IPS DF 4.7 (cell line): ENCODE measurements around the gene IMMP2L.

Source experiments
- DNase-seq: peaks from one replicate; pipeline ENCODE4 v3.0.0-alpha.2; 2013; ENCODE audit warnings: low spot score; ENCODE audit errors: extremely low read depth

The IMMP2L gene

DNA sequence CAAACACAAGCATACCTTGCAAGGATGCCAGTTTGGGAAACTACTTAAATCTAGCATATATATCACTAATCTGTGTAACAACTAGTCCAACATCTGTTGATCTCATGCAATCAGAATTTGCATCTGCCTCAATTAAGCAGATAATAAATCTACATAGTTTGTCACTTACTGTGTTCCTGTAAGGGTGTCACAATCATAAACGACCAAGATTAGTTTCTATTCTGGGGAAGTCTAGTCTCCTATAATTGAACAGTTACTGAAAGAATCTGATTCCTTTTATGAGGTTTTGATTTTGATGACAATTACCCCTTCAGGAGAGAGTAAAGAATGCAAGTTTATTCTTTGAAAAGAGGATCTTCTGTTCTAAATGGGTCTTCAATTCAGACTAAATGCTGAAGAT is 556.8 kb downstream of the IMMP2L start:
- DNase-seq: no peak

DNA sequence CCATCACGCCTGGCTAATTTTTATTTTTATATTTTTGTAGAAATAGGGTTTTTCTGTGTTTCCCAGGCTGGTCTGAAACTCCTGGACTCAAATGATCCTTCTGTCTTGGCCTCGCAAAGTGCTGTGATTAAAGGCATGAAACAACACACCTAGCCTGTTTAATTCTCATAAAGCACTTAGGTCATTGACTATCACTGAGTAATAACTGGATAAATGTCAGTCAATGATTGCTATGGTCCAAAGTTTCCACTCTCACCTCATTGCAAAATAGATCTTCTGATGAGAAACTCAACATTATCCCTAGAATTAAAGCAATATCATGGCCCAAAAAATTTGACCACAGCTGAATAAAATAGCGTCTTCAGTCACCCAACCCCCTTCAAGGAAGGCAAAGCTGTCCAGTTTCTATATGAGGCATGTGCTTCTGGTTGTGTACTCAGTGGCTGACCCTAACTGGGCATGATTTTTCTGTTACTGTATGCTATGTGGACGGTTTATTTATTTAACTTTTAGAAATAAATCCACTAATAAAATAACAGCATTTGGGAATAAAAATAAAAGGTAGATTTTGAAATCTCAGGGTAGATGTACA is 557.9 kb downstream of the IMMP2L start:
- DNase-seq: no peak

DNA sequence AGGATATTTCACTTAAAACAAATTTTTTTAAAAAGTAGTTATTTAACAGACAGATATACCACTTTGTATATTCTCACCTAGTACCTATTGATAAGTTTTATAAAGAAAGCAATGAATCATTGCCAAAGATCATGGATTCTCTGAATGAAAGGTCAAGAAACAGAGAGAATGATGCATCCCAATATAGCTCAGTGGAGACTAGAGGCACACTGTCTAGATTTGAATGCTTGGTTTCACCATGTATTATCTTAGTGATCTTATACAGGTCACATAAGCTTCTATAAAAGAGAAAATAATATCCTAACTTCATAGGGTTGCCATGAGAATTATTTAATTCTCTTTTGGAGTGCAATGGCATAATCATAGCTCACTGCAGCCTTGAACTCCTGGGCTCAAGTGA is 558.4 kb downstream of the IMMP2L start:
- DNase-seq: no peak

DNA sequence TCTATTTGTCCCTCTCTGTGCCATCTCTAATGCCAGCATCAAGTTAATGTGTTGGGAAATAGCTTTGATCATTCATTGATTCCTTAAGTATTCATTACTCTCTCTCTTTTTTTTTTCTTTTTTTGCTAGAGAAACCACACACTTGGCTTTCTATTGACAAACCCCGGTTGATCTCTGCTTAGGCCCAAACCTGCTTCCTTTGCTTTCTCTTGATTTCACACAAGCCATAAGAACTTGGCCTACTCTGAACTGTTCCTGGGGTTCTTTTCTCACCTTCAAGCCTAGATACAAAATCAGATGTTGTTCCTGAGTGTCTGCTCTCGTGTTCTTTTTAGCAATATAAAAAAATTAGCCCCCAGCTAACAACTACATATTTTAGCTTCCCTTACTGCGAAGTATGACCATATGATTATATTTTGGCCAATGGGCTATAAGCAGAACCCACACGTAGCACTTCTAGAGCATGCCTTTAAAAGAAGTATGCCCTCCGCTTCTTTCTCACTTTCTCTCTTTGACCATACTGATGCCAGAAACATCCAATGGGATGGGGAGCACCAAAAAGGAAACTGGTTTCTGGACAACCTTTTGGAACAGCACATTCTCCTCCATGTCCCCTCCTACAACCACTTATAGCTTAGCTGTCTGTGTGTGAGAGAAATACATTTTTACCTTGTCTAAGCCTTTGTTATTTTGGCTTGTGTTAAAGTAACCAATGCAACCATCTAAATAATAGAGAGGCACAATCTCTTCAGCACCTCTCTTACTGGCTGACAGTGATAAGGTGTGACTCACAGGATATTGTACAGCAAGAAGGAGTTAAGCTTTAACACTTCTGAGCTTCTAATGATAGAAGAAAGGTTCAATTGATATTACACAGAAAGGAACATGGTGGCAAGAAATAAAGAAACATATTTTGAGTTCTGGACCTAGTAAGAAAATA is 568.0 kb downstream of the IMMP2L start:
- DNase-seq: no peak

DNA sequence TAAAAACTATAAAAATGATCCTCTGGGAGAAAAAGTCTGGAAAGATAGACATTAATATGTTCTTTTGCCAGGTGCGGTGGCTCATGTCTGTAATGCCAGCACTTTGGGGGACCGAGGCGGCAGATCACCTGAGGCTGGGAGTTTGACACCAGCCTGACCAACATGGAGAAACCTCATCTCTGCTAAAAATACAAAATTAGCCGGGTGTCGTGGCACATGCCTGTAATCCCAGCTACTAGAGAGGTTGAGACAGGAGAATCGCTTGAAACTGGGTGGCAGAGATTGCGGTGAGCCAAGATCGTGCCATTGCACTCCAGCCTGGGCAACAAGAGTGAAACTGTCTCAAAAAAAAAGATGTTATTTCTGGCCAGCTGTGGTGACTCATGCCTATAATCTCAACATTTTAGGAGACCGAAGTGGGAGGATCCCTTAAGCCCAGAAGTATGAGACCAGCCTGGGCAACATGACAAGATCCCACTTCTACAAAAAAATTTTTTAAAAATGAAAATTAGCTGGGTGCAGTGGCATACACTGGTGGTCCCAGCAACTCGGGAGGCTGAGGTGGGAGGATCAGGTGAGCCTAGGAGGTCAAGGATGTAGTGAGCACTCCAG is 573.3 kb downstream of the IMMP2L start:
- DNase-seq: no peak

DNA sequence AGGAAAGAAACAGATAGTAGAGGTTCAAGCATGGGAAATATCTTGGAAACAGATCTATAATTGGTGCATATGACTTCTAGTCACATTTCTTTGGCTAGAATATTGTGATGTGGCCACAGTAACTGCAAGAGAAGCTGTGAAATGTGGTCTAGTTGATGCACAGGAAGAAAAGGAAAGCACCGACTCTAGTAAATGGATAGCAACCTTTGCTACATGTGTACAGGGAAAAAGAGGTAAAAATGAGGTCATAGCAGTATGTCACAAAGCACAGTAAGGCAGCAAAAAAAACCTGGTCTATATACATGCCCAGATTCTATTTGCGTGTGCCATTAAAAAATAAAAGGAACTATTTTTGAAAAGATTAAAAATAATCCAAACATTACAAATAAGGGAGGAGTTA is 573.9 kb downstream of the IMMP2L start:
- no peak for DNase-seq

DNA sequence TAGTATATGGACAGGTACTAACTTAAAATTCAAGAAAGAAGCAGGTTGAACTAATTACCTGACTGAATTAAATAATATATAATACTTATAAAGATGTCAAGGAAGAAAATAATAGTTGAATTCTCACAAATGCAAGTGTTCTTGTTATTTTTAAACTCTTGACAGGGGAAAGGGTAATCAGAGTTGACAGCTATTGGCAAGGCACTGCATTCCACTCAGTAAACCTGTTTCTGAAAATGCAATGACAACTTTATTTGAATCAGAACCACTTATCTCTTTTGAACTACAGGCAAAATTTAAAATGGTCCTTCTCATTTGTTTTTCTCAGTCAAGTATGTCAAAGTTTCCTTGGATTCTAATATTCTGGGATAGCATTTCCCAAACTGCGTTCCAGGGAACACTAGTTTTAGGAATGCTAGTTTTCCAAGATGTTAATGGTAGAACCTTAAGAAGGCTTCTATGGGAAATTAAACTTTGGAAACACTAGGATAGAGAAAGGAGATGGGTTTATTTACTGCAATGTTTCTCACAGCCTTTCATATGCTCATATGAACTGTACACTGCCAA is 575.1 kb downstream of the IMMP2L start:
- DNase-seq: no peak

DNA sequence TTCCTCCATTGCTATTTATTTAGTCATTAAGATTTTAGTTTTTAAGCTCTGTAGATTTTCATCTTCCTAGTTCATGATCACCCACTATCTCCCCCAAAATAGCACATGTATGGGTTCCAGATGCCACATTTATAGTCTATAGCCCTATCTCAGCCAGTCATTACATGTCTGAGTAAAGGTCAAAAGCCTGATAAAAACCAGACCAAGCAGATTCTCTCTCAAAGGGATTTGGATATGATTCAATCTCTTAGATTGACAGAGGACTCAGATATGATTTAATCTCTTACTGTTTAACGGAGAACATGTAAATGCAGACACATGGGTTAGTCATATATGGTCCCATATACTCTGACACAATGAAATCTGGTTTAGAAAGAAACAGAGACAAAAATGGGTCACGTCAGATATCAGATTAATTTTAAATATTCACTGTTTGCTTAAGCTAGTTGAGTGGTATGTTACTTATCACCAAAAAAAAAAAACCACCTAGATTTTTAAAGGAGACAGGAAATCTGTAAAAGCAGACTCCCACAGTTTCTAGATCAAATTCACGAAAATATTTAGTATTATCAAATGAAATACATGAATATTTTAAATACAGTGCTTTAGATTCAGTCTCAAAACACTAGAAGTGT is 578.4 kb downstream of the IMMP2L start:
- no peak for DNase-seq

DNA sequence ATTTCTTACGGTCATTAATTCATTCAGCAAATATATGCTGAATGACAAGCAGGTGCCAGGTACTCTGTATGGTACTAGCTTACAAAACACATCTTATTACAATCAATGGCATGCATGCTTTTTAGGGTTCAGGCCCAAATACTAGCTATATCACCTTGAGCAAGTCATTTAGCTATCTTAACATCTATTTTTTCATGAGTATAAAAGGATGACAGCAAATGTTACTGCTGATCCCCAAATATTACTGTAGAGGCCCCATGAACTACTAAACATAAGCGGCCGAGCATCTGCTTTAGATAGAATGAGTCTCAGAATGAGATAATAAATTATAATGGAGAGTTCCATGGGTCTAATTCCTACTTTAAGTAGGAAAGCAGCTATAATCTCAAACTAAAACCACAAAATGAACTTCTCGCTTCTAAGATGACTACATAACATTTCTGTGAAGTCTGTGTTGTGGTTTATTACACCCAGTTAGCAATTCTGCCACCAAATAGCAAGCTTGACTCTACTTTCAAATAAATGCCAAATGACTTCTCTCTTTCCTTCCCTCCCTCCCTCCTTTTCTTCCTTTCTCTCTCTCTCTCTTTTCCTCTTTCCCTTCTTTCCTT is 585.1 kb downstream of the IMMP2L start:
- no peak for DNase-seq

DNA sequence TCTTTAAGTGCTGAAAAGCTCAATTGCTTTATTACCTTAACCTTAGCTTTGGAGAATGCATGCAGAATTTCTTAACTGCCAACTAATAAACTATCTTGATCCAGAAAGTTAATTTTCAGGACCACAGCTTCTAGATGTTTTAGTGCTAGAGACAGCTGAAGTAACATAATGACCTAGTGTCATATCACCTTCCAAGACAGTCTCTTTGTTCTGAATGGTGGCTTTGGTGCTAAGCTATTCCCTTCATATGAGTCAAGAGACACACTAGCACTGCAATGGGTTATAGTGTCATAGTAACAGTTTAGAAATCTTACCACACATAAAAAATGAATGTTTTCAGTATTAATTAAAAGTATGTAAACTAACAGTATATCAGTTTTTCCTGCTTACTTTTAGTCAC is 586.8 kb downstream of the IMMP2L start:
- DNase-seq: no peak

DNA sequence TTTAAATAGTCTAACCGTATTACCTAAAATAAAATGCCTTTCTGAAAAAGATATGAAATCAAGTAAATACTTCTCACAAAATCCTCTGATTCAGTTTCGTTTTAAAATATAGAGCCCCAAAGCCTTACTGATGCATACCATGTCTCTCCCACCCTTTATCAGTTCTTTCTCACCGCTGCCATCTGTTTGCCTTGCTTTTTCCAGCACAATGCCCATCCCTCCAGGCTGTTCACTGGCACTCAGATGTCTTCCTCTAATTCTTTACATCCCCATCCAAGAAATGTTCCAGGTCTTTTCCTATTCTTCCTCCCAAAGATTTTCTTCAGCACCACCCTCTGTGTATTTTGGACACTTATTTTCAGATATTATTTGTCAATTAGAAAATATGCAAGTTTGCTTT is 587.9 kb downstream of the IMMP2L start:
- DNase-seq: no peak

DNA sequence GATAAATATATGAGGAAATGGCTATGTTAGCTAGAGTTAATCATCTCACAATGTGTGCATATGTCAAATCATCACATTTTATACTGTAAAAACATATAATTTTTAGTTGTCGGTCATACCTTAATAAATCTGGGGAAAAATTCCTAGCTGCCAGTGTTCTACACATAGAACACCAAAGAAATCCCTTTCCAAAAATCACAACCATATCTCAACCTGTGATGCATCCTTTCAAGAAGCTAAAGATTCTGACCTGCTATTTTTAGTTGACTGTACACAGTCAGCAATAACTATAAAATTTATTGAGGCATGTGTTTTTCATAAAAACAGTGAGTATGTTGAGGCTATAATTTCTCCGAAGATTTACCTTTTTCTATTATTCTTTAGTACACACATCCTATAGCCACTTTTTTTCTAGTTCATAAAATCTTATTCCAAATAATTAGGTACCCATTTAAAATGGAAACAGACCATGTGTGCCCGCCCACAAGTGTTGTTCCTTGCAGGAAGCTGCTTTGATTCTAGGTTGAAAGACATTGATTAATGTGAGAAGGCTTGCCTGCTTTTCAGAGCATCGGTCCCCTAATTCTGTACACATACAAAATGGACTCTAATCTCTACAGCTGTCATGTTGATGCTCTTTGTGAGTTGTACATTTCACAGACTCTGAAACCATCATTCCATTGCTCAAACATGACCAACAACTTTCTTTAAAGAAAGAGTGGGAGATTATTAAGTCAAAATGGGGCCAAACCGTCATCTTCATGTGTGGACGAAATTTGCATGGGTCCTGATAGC is 588.9 kb downstream of the IMMP2L start:
- DNase-seq: no peak

DNA sequence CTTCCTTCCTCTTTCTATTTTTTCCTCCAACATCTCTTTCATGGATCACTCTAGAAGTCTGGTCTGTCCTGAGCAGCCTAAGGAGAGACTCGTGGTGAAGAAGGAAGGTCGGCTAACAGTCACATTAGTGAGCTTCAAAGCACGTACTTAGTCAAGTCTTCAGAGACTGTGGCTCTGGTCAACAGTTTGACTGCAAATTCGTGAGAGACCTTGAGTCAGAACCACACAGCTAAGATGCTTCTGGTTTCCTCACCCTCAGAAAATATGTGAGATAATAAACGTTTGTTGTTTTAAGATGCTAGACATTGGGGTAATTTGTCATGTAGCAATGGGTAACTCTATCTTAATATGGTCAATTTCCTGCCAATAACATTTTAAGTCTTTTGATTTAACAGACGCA is 597.5 kb downstream of the IMMP2L start:
- DNase-seq: no peak

DNA sequence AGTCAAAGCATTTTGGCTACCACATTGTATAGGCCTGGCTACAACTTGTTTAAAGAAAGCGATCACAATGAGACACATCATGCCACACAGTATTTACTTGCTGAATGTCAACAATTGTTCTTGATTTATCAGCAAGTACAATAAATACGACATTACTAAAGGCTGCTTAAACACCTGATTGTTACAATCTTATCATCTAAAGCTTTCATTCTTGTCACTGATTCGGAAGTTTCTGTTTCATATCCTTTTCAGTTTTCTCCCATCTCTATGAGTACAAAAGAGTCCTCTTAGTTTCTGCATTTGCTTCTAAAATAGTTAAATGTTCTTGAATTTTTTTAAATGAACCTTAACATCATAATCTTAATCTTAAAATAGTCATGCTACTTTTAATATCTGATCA is 599.5 kb downstream of the IMMP2L start:
- DNase-seq: no peak

DNA sequence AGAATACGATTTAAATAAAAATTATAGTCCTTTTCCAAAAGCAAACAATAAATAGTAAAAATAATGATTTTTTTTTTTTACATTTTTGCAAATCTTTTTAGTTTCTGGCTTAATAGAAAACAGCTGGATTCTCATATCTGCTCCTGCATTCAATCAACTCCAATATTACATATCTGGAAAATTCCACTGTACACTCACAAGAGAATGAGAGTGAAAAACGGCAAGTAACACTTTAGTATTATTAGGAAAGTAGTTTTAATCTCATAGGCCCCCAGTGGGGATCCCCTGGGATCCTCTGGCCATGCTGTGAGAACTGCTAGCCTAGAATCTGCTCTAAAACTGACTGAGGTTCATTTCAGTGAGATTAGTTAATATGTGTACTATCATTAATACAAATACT is 599.9 kb downstream of the IMMP2L start:
- no peak for DNase-seq

DNA sequence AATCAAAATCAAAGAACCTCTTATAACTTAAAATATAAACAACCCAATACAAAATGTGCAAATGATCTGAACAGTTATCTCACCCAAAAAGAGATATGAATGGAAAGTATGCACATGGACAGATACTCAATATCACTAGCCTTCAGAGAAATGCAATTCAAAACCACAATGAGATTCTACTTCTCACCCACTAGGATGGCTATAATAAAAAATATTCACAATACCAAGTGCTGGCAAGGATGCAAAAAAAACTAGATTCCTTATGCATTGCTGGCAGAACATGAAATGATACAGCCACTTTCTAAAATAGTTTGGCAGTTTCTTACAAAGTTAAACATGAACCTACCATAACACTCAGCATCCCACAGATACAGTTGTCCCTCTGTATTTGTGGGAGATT is 601.5 kb downstream of the IMMP2L start:
- no peak for DNase-seq

DNA sequence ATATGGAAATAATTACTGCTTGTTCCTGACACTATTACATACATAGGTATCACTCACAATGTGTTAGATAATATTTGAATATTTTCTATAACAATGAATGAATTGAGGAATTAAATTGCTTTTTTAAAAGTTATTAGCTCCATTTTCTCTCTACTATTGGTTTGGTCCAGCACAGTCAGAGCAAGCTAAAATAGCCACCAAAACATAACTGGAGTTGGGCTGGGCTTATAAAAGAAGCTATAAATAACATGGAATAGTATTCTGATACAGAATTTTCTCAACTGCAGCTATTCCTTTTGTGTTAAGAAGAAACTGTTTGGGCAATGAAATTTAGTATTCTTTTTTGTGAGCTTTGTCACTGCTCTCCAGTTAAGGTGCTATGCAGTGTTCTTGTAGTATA is 614.0 kb downstream of the IMMP2L start:
- no peak for DNase-seq

DNA sequence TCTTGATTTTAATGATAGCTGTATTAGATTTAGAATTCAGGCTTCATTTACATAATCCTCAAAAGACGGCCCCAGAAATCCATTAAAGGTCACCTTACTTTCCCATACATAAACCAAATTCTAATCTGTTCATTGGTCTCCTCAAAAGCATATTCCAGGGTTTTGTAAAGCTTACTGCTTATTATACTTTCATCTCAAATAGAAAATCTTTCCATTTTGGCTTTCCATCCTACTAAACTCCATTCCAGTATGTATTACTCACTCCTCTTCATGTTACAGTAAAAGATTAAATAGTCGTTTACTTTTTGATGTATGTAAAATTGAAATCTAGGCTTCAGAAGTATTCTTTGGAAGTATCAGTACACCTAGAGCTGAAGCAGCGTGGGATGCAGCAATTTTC is 614.9 kb downstream of the IMMP2L start:
- no peak for DNase-seq

DNA sequence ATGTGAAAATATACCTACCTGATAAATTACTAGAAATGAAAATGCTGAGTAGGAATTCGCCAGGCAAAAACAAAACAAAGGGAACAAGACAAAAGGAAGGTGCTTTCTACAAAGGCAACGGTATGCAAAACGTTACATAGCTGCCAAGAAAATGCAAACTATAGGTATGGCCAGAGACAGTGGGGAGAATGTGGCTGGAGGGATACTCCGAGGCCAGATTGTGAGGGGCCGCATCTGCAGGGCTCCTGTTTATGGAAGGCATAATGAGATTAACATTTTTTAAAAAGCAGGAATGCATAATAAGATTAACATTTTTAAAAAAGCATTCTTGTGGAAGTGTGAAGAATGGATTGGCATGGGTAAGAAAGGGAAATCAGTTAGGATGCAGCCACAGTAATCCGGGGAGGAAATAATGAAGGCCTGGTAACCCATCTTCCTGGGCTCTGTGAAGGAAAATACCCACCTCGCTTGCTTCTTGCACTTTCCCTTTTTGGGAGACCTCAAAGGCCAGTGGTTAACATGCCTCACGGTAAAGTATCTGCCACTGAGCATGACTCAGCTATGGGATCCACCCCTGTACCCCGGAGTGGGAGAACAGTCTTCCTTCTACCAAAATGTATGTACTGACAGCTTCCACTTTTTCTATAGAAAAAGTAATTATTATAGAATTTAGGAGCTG is 617.2 kb downstream of the IMMP2L start:
- no peak for DNase-seq

DNA sequence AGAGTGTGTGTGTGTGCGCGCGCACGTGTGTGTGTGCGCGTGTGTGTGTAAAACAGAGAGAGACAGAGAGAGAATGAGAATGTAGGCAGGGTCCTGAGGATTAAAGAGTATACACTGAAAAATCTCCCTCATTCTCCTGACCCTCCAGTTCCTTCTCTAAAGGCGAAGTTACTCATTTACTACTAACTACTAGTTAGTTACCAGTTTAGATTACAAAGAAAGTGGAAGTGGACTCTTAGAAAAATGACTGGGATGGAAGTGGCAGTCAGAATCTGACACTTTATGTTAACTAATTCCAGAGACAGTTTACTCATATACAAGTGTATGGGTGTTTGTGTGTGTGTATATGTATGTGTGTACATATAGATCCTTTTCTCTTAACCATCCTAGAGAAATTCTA is 617.8 kb downstream of the IMMP2L start:
- no peak for DNase-seq
